ENCODE measurements around the gene SPTBN1.
A peak's percentile ranks its signal among the peaks of the same experiment; 100 is the strongest.
"Not testable (repeated sequence)": the region's sequence is repeated elsewhere in the genome, so short reads cannot be mapped to it uniquely, and the experiment has no call there.

SPTBN1 gene

DNA sequence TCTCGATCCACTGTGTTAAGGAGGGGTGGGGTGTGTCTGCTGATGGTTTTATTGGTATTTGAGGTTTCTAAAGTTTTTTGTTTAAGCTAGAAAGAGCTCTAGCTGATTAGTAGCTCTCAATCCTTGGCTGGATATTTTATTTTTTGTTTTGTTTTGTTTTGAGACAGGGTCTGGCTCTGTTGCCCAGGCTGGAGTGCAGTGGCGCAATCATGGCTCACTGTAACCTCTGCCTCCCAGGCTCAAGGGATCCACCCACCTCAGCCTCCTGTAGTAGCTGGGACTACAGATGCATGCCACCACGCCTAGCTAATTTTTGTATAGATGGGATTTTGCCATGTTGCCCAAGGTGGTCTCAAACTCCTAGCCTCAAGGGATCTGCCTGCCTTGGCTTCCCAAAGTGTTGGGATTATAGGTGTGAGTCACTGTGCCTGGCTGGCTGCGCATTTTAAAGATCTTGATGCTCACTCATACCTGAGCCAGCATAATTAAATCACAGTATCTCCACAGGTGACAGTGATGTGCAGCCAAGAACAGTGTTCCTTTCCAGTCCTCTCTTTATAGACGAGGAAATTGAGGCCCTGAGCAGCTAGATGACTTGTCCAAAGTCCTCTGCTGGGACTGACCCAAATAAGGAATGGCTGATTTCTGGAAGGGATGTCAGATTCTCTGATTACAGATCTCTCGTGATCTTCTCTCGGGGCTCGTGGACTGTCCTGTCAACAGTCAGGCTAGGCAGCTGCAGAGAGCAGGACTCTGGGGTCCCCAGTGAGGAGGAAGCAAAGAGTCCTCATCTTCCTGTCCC, 44.5 kb downstream of the SPTBN1 start:
- DNase-seq (ENCODE audit: low spot score): no peak
- TF ChIP-seq, protein P1, sequence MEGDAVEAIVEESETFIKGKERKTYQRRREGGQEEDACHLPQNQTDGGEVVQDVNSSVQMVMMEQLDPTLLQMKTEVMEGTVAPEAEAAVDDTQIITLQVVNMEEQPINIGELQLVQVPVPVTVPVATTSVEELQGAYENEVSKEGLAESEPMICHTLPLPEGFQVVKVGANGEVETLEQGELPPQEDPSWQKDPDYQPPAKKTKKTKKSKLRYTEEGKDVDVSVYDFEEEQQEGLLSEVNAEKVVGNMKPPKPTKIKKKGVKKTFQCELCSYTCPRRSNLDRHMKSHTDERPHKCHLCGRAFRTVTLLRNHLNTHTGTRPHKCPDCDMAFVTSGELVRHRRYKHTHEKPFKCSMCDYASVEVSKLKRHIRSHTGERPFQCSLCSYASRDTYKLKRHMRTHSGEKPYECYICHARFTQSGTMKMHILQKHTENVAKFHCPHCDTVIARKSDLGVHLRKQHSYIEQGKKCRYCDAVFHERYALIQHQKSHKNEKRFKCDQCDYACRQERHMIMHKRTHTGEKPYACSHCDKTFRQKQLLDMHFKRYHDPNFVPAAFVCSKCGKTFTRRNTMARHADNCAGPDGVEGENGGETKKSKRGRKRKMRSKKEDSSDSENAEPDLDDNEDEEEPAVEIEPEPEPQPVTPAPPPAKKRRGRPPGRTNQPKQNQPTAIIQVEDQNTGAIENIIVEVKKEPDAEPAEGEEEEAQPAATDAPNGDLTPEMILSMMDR (IDR thresholded peaks at IDR 0.05; ENCODE audit: extremely low read depth, missing control alignments): no peak

DNA sequence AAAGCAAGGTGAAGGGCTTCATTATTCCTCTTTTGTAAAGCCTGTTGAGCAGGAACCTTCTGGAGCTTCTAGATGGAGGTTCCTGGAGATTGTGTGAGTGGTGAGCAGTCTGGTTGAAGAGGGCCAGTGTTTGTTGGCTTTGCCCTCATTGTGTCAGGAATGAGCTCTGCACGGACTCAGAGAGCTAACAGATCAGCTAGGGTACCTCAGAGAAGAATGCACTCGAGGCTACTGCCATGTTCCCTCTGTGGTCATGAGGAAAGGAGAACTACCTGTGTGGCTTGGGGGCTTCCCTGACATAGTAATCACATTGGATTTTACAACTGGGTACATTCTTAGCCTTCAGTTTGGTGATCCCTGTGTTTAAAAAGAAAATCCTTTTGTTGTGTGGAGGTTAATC, 46.6 kb downstream of the SPTBN1 start:
- no peak for DNase-seq (ENCODE audit: low spot score)
- TF ChIP-seq, protein P1 (IDR thresholded peaks at IDR 0.05; ENCODE audit: extremely low read depth, missing control alignments): no peak

DNA sequence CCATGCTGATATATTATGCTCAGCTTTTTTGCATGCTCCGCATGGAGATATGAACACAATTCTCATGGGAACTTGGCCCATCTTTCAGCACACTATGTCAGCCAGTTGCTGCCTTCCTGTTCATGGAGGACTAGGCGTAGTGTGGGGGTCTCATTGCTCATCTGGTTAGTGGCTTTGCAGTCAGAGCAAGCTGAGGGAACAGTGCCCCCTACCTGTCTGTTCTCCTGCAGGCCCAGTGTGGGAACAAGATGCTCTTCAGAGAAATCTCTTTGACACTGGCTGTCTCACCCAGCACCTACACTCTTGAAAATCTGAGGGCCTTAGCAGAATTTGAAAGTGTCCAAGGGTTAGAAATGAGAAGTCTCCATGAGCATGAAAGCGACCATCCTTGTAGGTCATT, 47.1 kb downstream of the SPTBN1 start:
- DNase-seq (ENCODE audit: low spot score): peak; percentile 54
- TF ChIP-seq, protein P1 (IDR thresholded peaks at IDR 0.05; ENCODE audit: extremely low read depth, missing control alignments): peak; percentile 67

DNA sequence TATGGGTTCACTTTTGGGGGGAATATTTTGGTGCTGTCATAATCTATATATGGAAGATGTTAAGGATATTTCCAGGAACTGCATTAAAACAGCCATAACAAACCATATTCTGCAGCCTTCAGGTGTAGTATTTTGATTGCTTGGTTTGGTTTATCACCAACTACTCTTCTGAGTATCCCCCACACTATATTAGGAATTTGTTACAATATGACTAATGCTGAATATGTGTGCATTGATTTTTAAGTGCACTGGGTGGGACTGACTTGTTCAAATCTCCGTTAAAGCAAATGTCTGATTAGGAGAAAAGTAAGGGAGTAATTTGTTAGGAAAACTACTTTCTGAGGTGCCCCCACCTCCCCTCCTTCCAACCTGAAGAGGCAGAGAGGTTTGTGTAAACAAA, 47.7 kb downstream of the SPTBN1 start:
- TF ChIP-seq, protein P1 (IDR thresholded peaks at IDR 0.05; ENCODE audit: extremely low read depth, missing control alignments): no peak
- no peak for DNase-seq (ENCODE audit: low spot score)

DNA sequence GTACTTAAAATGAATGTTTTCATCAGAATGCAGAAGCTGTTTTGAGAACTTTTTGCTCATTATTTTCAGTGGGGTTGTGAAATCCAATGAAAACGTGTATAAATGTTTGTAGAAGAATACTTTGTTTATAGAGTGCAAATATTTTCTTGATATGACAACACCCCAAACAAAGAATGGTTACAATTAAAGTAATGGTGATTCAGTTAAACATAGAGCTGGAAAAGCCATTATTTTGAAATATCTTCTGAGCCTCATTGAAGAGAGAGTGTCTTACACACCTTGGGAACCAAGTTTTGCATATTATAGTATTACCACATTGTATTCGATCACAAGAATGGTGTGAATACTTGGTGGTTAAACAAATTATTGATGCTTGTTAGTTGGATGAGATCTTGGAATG, 48.7 kb downstream of the SPTBN1 start:
- TF ChIP-seq, protein P1 (IDR thresholded peaks at IDR 0.05; ENCODE audit: extremely low read depth, missing control alignments): no peak
- no peak for DNase-seq (ENCODE audit: low spot score)

DNA sequence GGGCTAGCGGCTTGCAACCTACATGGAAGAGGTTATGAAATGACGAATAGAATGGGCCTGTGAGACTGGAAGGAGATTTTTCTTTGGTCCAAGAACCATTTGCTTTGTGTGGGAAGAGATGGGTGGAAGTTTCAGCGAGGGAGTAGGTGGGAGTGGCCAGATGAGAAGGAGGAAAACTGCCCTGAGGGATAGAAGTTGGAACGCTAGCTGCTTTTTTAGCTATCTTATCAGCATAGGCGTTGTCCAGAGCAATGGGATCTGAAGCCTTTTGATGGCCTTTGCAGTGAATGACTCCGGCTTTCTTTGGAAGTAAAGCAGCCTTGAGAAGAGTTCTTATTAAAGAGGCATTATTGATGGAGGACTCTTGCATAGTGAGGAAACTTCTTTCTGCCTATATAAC, 52.4 kb downstream of the SPTBN1 start:
- DNase-seq (ENCODE audit: low spot score): no peak
- TF ChIP-seq, protein P1 (IDR thresholded peaks at IDR 0.05; ENCODE audit: extremely low read depth, missing control alignments): no peak

DNA sequence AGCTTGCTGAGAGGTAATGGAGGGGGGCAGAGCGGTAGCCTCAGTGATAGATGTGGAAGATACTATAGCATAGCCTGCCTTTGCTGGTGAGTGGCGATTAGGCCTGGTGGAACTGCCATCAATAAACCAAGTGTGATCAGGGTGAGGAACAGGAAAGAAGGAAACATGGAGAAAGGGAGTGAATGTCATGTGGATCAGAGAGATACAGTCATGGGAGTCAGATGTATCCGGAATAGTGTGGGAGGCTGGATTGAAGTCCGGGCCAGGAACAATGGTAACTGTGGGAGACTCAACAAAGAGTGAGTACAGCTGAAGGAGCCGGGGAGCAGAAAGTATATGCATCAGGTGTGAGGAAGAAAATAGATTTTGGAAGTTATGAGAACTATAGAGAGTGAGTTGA, 52.9 kb downstream of the SPTBN1 start:
- DNase-seq (ENCODE audit: low spot score): not testable (repeated sequence)

DNA sequence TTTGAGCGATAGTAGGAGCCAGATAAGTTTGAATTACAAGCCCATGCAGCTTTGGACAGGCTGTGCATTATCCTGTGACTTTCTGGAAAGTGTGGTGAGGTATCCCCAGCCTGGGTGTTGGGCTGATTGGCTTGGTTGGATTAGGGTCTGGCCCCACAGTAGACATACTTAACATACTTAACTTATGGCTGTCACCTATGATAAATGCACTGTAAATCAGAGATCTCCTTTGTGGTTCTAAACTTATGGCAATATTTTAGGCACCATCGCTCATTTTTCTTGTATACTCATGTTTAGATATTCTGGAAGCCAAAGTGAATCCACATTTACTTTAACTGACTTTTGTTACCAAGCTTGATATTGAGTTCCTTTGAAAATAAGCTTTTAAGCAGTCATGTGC, 54.8 kb downstream of the SPTBN1 start:
- TF ChIP-seq, protein P1 (IDR thresholded peaks at IDR 0.05; ENCODE audit: extremely low read depth, missing control alignments): no peak
- DNase-seq (ENCODE audit: low spot score): no peak

All from GM20000 (cell line).